DOHH2 (cell line): ENCODE measurements around the gene PRR15L.

Source experiments
- EZH2phosphoT487 ChIP-seq: fragments of 200-600 bp; sonication (generic); IDR thresholded peaks from 2 replicates; pipeline ENCODE4 v1.6.1; 2017; ENCODE audit warnings: borderline replicate concordance, mild to moderate bottlenecking, antibody characterized with exemption, low read length, moderate library complexity, mixed read lengths
- TF ChIP-seq, protein P1 (sequence below): fragments of 200-600 bp; sonication (generic); IDR thresholded peaks from one replicate; pipeline ENCODE4 v1.5.1; 2014; ENCODE audit warnings: antibody characterized with exemption, mild to moderate bottlenecking, low read depth, low read length; ENCODE audit not compliant: poor library complexity, severe bottlenecking

DNA sequence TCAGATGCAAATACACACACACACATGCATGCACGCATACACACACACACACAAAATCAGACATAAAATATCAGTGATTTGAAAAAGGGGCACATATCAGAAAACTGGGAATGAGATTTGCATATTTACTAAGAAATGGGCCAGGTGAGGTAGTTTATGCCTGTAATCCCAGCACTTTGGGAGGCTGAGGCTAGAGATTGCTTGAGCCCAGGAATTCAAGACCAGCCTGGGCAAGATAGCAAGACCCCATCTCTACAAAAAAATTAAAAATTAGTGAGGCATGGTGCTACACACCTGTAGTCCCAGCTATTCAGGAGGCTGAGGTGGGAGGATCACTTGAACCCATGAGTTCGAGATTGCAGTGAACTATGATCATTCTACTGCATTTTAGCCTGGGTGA lies 38.7 kb downstream of the PRR15L start:
- TF ChIP-seq, protein P1, sequence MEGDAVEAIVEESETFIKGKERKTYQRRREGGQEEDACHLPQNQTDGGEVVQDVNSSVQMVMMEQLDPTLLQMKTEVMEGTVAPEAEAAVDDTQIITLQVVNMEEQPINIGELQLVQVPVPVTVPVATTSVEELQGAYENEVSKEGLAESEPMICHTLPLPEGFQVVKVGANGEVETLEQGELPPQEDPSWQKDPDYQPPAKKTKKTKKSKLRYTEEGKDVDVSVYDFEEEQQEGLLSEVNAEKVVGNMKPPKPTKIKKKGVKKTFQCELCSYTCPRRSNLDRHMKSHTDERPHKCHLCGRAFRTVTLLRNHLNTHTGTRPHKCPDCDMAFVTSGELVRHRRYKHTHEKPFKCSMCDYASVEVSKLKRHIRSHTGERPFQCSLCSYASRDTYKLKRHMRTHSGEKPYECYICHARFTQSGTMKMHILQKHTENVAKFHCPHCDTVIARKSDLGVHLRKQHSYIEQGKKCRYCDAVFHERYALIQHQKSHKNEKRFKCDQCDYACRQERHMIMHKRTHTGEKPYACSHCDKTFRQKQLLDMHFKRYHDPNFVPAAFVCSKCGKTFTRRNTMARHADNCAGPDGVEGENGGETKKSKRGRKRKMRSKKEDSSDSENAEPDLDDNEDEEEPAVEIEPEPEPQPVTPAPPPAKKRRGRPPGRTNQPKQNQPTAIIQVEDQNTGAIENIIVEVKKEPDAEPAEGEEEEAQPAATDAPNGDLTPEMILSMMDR, result no peak
- TF ChIP-seq EZH2phosphoT487, result no peak
